Thyroid gland (tissue), 4 donors: ENCODE measurements around the gene DPF1. TPM values are rescaled to one million over a fixed set of nuclear protein-coding genes. Genes with fewer than 3 reads are reported as not detected.
"Not testable (repeated sequence)": the region's sequence is repeated elsewhere in the genome, so short reads cannot be mapped to it uniquely, and the experiment has no call there.

Experiments used
- DNase-seq, 2 donors: peaks; one replicate each; pipeline ENCODE4 v3.0.0-alpha.2; 2019
- H3K27ac ChIP-seq, 3 donors: fragments of 200-600 bp; sonication (generic); 1 replicate in 2 of 3; 2 replicates in 1 of 3; pipeline ENCODE4 v1.5.1; 2016 to 2019; ENCODE audit warnings: mild to moderate bottlenecking in 1 of 3, moderate library complexity in 1 of 3
- H3K27me3 ChIP-seq: fragments of 200-600 bp; sonication (generic); one replicate; pipeline ENCODE4 v1.5.1; 2019
- H3K36me3 ChIP-seq, 2 donors: fragments of 200-600 bp; sonication (generic); one replicate each; pipeline ENCODE4 v1.5.1; 2016 to 2019
- H3K4me1 ChIP-seq, 2 donors: fragments of 200-600 bp; sonication (generic); one replicate each; pipeline ENCODE4 v1.5.1; 2017 to 2019
- H3K4me3 ChIP-seq, 3 donors: fragments of 200-600 bp; sonication (generic); replicated peaks in 1 of 3; 1 replicate in 2 of 3; 2 replicates in 1 of 3; pipeline ENCODE4 v1.5.1; 2016; ENCODE audit warnings: mild to moderate bottlenecking in 1 of 3
- H3K9me3 ChIP-seq: fragments of 200-600 bp; sonication (generic); one replicate; pipeline ENCODE4 v1.5.1; 2017
- POLR2A ChIP-seq, 2 donors: fragments of 450-650 bp; IDR thresholded peaks; one replicate each; pipeline ENCODE4 v1.6.1; 2017; ENCODE audit warnings: antibody characterized with exemption in 2 of 2, mild to moderate bottlenecking in 2 of 2, moderate library complexity in 1 of 2
- WGBS, 2 donors: methylation state at CpG; one replicate each; pipeline ENCODE4 v1.1.5; 2017; 5-methylcytosine and 5-hydroxymethylcytosine counted together
- intact Hi-C: fragments of 100-400 bp; cut with DNase I; formaldehyde crosslinking; loops from one replicate; pipeline ENCODE4 v1.15.1; 2023
- total RNA-seq, 4 donors: library from RNA; depleted of rRNA; stranded (reverse); fragments of >200 nt; gene quantifications; one replicate each; pipeline ENCODE4 v1.2.3, GENCODE V29; 2016
- TF ChIP-seq, protein P1 (sequence below), 6 experiments: fragments of 200-600 bp in 3 of 6; fragments of 450-650 bp in 3 of 6; sonication (generic) in 3 of 6; IDR thresholded peaks; one replicate each; pipeline ENCODE4 v1.5.1; 2016 to 2019; ENCODE audit warnings: antibody characterized with exemption in 6 of 6, mild to moderate bottlenecking in 2 of 6, inconsistent platforms in 1 of 6, moderate library complexity in 1 of 6

Gene DPF1
- total RNA-seq, 4 donors from 2014 or later = not detected

DNA sequence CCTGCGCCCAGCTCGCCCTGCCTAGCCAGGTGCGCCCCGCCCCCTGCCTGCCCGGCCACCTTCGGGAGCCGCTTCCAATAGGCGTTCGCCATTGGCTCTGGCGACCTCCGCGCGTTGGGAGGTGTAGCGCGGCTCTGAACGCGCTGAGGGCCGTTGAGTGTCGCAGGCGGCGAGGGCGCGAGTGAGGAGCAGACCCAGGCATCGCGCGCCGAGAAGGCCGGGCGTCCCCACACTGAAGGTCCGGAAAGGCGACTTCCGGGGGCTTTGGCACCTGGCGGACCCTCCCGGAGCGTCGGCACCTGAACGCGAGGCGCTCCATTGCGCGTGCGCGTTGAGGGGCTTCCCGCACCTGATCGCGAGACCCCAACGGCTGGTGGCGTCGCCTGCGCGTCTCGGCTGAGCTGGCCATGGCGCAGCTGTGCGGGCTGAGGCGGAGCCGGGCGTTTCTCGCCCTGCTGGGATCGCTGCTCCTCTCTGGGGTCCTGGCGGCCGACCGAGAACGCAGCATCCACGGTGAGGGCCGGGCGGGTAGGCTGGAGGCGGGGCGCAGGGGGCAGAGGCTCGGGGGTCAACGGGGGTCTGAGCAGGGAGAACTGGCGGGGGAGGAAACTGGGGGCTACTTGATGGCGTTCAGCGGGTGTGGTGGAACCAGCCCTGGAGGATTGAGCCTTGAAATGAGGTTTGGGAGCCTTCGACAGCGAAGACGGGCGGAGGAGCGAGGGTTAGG lies 40.6 kb upstream of the DPF1 start, which contains the start of gene SPINT2:
Gene SPINT2, plus strand, starts transcription at position 88 of the 727 bp plus-strand sequence. Its CDS starts 320 bp downstream, at position 408.
- TF ChIP-seq, protein P1, sequence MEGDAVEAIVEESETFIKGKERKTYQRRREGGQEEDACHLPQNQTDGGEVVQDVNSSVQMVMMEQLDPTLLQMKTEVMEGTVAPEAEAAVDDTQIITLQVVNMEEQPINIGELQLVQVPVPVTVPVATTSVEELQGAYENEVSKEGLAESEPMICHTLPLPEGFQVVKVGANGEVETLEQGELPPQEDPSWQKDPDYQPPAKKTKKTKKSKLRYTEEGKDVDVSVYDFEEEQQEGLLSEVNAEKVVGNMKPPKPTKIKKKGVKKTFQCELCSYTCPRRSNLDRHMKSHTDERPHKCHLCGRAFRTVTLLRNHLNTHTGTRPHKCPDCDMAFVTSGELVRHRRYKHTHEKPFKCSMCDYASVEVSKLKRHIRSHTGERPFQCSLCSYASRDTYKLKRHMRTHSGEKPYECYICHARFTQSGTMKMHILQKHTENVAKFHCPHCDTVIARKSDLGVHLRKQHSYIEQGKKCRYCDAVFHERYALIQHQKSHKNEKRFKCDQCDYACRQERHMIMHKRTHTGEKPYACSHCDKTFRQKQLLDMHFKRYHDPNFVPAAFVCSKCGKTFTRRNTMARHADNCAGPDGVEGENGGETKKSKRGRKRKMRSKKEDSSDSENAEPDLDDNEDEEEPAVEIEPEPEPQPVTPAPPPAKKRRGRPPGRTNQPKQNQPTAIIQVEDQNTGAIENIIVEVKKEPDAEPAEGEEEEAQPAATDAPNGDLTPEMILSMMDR (IDR thresholded peaks at IDR 0.05) = no peak
- peak; percentile 93 to 98 for TF ChIP-seq POLR2A (IDR thresholded peaks at IDR 0.05)
- H3K4me3 ChIP-seq = peak within 1 kb of the TSS; percentile 19 to 89 (median 71)
- no peak for DNase-seq
- peak within 1 kb of the TSS; percentile 76 to 96 (median 91) for H3K27ac ChIP-seq
- intact Hi-C loops = loop anchor here (5.0 kb wide), 1 partner anchor 53 kb away; the partner anchor contains the start of genes KCNK6 and YIF1B
- H3K9me3 ChIP-seq = no peaks in the 10 kb centered on the region
- H3K4me1 ChIP-seq = peaks cover 24 to 43% of the 10 kb centered on the region in 2 donors
- WGBS, 2 donors = 24 to 27% methylated on average over 19 to 21 of the region's 78 CpGs
- no peaks in the 10 kb centered on the region for H3K36me3 ChIP-seq
- H3K27me3 ChIP-seq = no peaks in the 10 kb centered on the region

DNA sequence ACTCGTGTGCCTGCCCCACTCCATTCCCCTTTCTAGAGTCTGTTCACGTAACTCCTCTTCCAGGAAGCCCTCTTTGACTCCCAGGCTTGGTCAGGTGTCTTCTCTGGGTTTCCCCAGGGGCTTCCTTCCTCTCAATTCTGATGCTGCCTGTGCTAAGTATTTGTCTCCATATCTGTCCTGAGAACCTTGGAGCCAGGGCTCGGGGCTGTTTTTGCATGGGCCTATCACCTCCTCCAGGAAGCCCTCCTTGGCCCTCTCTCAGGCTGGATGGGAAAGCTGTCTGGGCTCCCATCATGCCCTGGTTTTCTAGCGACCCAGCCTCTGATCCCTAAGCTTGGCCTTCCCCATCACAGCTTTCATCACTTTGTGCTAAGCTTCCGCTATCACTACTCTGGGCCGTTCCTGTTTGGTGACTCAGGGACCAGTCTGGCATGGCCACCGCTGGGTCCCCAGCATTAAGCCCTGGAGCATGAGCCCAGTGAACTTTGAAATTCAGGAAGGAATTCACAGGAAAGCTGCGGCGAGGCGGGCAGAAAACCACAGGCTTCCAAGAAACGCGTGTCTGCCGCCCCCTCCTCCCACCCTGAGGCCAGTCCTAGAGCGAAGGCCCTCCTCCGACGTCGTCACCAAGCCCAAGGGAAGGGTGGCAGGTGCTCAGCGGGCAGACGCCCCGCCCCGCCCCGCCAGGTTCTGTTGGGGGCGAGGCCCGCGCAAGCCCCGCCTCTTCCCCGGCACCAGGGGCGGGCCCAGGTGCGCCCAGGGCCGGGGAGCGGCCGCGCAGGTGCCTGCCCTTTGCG lies 39.9 kb upstream of the DPF1 start:
- Histone ChIP-seq H3K4me3 (peak overlapping the region in 1 of 3 donors; percentile 71), H3K4me1 (peaks cover 21 to 40% of the 10 kb centered on the region in 2 donors), H3K36me3 (no peaks in the 10 kb centered on the region), H3K27me3 (no peaks in the 10 kb centered on the region), H3K9me3 (no peaks in the 10 kb centered on the region), H3K27ac (peak overlapping the region in 1 of 3 donors; percentile 96)
- intact Hi-C loops = loop anchor here (5.0 kb wide), 1 partner anchor 53 kb away; the partner anchor contains the start of genes KCNK6 and YIF1B
- peak; percentile 97 to 98 for DNase-seq
- no peak for TF ChIP-seq POLR2A (IDR thresholded peaks at IDR 0.05)
- TF ChIP-seq, protein P1 (IDR thresholded peaks at IDR 0.05) = no peak
- WGBS, 2 donors = 29 to 33% methylated on average over 11 to 12 of the region's 34 CpGs

DNA sequence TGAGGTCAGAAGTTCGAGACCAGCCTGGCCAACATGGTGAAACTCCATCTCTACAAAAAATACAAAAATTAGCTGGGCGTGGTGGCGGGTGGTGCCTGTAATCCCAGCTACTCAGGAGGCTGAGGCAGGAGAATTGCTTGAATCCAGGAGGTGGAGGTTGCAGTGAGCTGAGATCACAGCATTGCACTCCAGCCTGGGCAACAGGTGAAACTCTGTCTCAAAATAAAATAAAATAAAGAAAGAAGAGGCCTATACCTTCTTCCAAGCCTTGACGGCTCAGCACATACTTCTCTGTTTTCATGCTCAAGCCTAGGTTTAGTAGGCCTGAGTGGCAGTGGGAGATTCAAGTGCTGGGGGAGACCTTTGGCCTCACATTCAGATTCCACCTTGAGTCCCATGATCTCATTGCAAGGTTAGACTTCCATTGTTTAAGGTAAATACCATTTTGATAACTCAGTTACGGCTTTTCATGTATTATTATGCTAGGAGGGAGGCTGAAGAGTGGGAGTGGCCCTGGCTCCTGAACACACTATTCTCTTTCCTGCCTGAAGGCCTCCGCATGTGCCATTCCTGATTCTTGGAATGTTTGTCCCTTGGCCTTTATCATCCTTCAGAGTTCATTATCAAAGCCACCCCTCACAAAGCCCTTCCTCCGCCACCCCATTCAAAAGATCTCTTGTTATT lies 38.7 kb upstream of the DPF1 start:
- no peak for DNase-seq
- peaks cover 12 to 29% of the 10 kb centered on the region in 2 donors for H3K4me1 ChIP-seq
- H3K27ac ChIP-seq = no peak overlapping the region
- intact Hi-C loops = loop anchor here (5.0 kb wide), 1 partner anchor 55 kb away; the partner anchor contains the start of genes KCNK6 and YIF1B
- 96 to 97% methylated on average over 7 of the region's 7 CpGs for WGBS, 2 donors
- H3K27me3 ChIP-seq = no peaks in the 10 kb centered on the region
- H3K36me3 ChIP-seq = no peaks in the 10 kb centered on the region
- H3K9me3 ChIP-seq = no peaks in the 10 kb centered on the region
- TF ChIP-seq, protein P1 (IDR thresholded peaks at IDR 0.05) = no peak
- no peak for TF ChIP-seq POLR2A (IDR thresholded peaks at IDR 0.05)
- no peak overlapping the region for H3K4me3 ChIP-seq

DNA sequence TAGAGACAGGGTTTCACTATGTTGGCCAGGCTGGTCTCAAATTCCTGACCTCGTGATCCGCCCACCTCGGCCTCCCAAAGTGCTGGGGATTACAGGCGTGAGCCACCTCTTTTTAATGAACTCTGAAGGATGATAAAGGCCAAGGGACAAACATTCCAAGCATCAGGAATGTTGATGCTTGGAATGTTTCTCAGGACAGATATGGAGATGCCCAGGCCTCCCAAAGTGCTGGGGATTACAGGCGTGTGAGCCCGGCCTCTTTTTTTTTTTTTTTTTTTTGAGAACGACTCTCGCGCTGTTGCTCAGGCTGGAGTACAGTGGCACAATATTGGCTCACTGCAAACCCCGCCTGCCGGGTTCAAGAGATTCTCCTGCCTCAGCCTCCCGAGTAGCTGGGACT lies 37.9 kb upstream of the DPF1 start:
- not testable (repeated sequence) for H3K9me3 ChIP-seq, H3K36me3 ChIP-seq, DNase-seq, H3K27ac ChIP-seq, H3K4me3 ChIP-seq, H3K27me3 ChIP-seq
- H3K4me1 ChIP-seq = peaks cover 6 to 21% of the 10 kb centered on the region in 2 donors
- WGBS, 2 donors = 94 to 95% methylated on average over 12 of the region's 12 CpGs
- intact Hi-C loops = loop anchor here (5.0 kb wide), 1 partner anchor 55 kb away; the partner anchor contains the start of genes KCNK6 and YIF1B

DNA sequence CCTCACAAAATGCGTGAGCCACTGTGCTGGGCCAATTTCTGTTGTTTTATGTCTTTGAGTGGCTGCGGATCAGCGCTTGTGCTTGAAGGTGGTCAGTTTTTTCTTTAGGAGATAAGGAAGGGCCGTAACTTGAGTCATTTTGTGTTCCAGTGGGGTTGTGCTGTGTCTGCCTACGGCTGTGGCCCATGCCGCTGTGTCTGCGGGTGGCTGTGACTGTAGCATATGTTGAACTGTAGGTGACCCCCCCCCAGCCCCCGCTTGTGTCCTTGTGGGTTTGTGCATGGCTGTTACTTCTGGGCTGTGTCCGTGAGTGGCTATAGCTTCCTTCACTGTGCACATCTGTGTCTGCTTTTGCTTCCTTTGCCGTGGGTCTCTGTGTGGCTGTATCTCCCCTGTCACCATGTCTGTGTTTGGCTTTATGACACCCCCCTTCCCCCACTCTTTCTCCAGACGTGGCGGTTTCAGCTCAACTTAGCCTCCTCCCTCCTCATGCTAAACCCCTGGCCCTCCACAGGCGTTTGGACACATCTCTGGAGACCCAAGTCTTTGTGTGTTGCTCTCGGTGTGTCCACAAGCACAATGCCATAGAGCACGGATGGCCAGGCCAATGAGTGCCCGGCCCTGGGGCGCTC lies 31.5 kb upstream of the DPF1 start:
- no peaks in the 10 kb centered on the region for H3K27me3 ChIP-seq
- no peak for DNase-seq
- no peak overlapping the region for H3K4me3 ChIP-seq
- intact Hi-C loops = no loop called here
- peak overlapping the region in 1 of 3 donors; percentile 7 for H3K27ac ChIP-seq
- no peaks in the 10 kb centered on the region for H3K36me3 ChIP-seq
- TF ChIP-seq POLR2A (IDR thresholded peaks at IDR 0.05) = no peak
- TF ChIP-seq, protein P1 (IDR thresholded peaks at IDR 0.05) = no peak
- H3K4me1 ChIP-seq = peaks cover 0 to 19% of the 10 kb centered on the region in 2 donors
- 38 to 44% methylated on average over 15 to 16 of the region's 17 CpGs for whole genome bisulfite sequencing, 2 donors
- no peaks in the 10 kb centered on the region for H3K9me3 ChIP-seq
